HepG2 (cell line): ENCODE measurements around the gene SYP. TPM values are rescaled to one million over a fixed set of nuclear protein-coding genes. Genes with fewer than 3 reads are reported as not detected.

Experiments
- MLX ChIP-seq: IDR thresholded peaks from 2 replicates; pipeline ENCODE4 v1.6.1; 2016
- NONO ChIP-seq, 2 experiments: fragments of 450-650 bp in 1 of 2; sonication (generic) in 1 of 2; formaldehyde crosslinking in 1 of 2; IDR thresholded peaks in 1 of 2; conservative IDR thresholded peaks in 1 of 2; 2 replicates each; pipeline versions ENCODE4 v1.6.1 to v1.8.0; 2017 to 2022; ENCODE audit warnings: mild to moderate bottlenecking in 1 of 2, missing genetic modification reagents in 1 of 2, moderate library complexity in 1 of 2
- NRL ChIP-seq: sonication (generic); formaldehyde crosslinking; IDR thresholded peaks from 2 replicates; pipeline ENCODE4 v1.5.0; 2020; ENCODE audit warnings: missing genetic modification reagents, mild to moderate bottlenecking, moderate library complexity, borderline replicate concordance
- TARDBP ChIP-seq: sonication (generic); formaldehyde crosslinking; IDR thresholded peaks from 2 replicates; pipeline ENCODE4 v1.8.0; 2022; ENCODE audit warnings: mild to moderate bottlenecking, missing genetic modification reagents
- ZMYM2 ChIP-seq: sonication (generic); formaldehyde crosslinking; IDR thresholded peaks from 2 replicates; pipeline ENCODE4 v1.8.0; 2022; ENCODE audit warnings: mild to moderate bottlenecking, missing genetic modification reagents
- ZNF224 ChIP-seq: sonication (generic); formaldehyde crosslinking; IDR thresholded peaks from 2 replicates; pipeline ENCODE4 v1.5.0; 2020; ENCODE audit warnings: mild to moderate bottlenecking, missing genetic modification reagents
- ZNF317 ChIP-seq: sonication (generic); formaldehyde crosslinking; IDR thresholded peaks from 2 replicates; pipeline ENCODE4 v1.5.0; 2020; ENCODE audit warnings: mild to moderate bottlenecking, missing genetic modification reagents
- ZNF687 ChIP-seq: sonication (generic); formaldehyde crosslinking; IDR thresholded peaks from 2 replicates; pipeline ENCODE4 v1.5.1; 2020; ENCODE audit warnings: mild to moderate bottlenecking, missing genetic modification reagents, moderate library complexity
- ZNF749 ChIP-seq: sonication (generic); formaldehyde crosslinking; IDR thresholded peaks from 2 replicates; pipeline ENCODE4 v1.8.0; 2022; ENCODE audit warnings: mild to moderate bottlenecking, missing genetic modification reagents, moderate library complexity, borderline replicate concordance
- ZNF878 ChIP-seq: sonication (generic); formaldehyde crosslinking; IDR thresholded peaks from 2 replicates; pipeline ENCODE4 v1.8.1; 2023; ENCODE audit warnings: mild to moderate bottlenecking, missing genetic modification reagents, moderate library complexity
- polyA plus RNA-seq, 8 experiments: library from polyadenylated mRNA; depleted of rRNA in 3 of 8; stranded (reverse) in 7 of 8; unstranded in 1 of 8; fragments of >200 nt; fragmentation: Illumina TruSeq in 4 of 8; extraction: Trizol in 4 of 8; gene quantifications; 2 replicates each; pipeline versions ENCODE4 v1.2.1 to v1.2.3, GENCODE V29; 2011 to 2016; ENCODE audit warnings: low read depth in 4 of 8, missing spikeins in 1 of 8, mixed read lengths in 1 of 8; ENCODE audit not compliant: insufficient read depth in 1 of 8
- total RNA-seq, 5 experiments: library from RNA; depleted of rRNA; stranded (reverse); fragments of >200 nt; fragmentation: Illumina TruSeq; extraction: Trizol; gene quantifications; 2 replicates each; pipeline ENCODE4 v1.2.3, GENCODE V29; 2016; ENCODE audit warnings: low read depth in 1 of 5
- TF ChIP-seq, protein P1 (sequence below): sonication (generic); formaldehyde crosslinking; IDR thresholded peaks from 2 replicates; pipeline ENCODE4 v1.4.0; 2020; ENCODE audit warnings: mild to moderate bottlenecking, missing genetic modification reagents
- TF ChIP-seq, protein P2 (sequence below): sonication (generic); formaldehyde crosslinking; IDR thresholded peaks from 2 replicates; pipeline ENCODE4 v1.9.0; 2022; ENCODE audit warnings: missing genetic modification reagents, mild to moderate bottlenecking, borderline replicate concordance
- TF ChIP-seq, protein P3 (sequence below): IDR thresholded peaks from 2 replicates; pipeline ENCODE4 v1.6.1; 2016; ENCODE audit warnings: low read depth

The SYP gene
- total and polyA plus RNA-seq, 2 of the 13 experiments (the other 11 are each of a cell fraction or from before 2014, with no cell fraction given) = 2.0 to 2.5 TPM

DNA sequence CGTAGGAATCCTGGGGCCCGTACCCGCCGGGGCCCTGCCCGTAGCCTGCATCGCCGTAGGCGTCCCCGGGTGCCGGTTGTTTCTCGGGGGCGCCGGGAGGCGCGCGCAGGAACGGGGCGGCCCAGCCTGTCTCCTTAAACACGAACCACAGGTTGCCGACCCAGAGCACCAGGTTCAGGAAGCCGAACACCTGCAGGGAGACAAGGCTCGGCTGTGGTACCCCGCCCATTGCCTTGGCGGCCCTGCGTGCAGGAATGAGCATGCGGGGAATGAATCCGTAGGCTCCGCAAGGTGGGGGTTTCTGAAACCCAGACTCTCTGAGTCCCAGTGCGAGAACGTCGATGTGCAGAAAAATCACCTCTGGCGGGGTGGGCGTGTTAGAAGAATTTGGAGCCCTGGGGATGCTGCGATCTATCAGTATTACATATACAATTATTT, 8.4 kb downstream of the SYP start (continued):
- TF ChIP-seq ZNF687 (CRISPR knock-in tag) = peak; percentile 38
- TF ChIP-seq MLX (CRISPR knock-in tag) = no peak
- TF ChIP-seq, protein P1, sequence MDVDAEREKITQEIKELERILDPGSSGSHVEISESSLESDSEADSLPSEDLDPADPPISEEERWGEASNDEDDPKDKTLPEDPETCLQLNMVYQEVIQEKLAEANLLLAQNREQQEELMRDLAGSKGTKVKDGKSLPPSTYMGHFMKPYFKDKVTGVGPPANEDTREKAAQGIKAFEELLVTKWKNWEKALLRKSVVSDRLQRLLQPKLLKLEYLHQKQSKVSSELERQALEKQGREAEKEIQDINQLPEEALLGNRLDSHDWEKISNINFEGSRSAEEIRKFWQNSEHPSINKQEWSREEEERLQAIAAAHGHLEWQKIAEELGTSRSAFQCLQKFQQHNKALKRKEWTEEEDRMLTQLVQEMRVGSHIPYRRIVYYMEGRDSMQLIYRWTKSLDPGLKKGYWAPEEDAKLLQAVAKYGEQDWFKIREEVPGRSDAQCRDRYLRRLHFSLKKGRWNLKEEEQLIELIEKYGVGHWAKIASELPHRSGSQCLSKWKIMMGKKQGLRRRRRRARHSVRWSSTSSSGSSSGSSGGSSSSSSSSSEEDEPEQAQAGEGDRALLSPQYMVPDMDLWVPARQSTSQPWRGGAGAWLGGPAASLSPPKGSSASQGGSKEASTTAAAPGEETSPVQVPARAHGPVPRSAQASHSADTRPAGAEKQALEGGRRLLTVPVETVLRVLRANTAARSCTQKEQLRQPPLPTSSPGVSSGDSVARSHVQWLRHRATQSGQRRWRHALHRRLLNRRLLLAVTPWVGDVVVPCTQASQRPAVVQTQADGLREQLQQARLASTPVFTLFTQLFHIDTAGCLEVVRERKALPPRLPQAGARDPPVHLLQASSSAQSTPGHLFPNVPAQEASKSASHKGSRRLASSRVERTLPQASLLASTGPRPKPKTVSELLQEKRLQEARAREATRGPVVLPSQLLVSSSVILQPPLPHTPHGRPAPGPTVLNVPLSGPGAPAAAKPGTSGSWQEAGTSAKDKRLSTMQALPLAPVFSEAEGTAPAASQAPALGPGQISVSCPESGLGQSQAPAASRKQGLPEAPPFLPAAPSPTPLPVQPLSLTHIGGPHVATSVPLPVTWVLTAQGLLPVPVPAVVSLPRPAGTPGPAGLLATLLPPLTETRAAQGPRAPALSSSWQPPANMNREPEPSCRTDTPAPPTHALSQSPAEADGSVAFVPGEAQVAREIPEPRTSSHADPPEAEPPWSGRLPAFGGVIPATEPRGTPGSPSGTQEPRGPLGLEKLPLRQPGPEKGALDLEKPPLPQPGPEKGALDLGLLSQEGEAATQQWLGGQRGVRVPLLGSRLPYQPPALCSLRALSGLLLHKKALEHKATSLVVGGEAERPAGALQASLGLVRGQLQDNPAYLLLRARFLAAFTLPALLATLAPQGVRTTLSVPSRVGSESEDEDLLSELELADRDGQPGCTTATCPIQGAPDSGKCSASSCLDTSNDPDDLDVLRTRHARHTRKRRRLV (CRISPR knock-in tag) = no peak
- TF ChIP-seq, protein P2, sequence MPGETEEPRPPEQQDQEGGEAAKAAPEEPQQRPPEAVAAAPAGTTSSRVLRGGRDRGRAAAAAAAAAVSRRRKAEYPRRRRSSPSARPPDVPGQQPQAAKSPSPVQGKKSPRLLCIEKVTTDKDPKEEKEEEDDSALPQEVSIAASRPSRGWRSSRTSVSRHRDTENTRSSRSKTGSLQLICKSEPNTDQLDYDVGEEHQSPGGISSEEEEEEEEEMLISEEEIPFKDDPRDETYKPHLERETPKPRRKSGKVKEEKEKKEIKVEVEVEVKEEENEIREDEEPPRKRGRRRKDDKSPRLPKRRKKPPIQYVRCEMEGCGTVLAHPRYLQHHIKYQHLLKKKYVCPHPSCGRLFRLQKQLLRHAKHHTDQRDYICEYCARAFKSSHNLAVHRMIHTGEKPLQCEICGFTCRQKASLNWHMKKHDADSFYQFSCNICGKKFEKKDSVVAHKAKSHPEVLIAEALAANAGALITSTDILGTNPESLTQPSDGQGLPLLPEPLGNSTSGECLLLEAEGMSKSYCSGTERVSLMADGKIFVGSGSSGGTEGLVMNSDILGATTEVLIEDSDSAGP (CRISPR knock-in tag) = peak; percentile 30; the same call in 1 of the 2 replicates
- TF ChIP-seq ZNF749 (CRISPR knock-in tag) = no peak
- TF ChIP-seq ZNF224 (CRISPR knock-in tag) = no peak
- 0 out of 2 replicates have a peak, but pooled peaks have one; percentile 21 for TF ChIP-seq ZNF317 (CRISPR knock-in tag)
- TF ChIP-seq TARDBP (CRISPR knock-in tag) = no peak
- TF ChIP-seq ZMYM2 (CRISPR knock-in tag) = no peak
- TF ChIP-seq, protein P3, sequence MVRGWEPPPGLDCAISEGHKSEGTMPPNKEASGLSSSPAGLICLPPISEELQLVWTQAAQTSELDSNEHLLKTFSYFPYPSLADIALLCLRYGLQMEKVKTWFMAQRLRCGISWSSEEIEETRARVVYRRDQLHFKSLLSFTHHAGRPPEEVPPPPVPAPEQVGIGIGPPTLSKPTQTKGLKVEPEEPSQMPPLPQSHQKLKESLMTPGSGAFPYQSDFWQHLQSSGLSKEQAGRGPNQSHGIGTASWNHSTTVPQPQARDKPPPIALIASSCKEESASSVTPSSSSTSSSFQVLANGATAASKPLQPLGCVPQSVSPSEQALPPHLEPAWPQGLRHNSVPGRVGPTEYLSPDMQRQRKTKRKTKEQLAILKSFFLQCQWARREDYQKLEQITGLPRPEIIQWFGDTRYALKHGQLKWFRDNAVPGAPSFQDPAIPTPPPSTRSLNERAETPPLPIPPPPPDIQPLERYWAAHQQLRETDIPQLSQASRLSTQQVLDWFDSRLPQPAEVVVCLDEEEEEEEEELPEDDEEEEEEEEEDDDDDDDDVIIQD (CRISPR knock-in tag) = no peak
- no peak for TF ChIP-seq ZNF878
- TF ChIP-seq NONO (IDR thresholded peaks at IDR 0.05) = no peak
- TF ChIP-seq NONO (CRISPR knock-in tag; conservative IDR thresholded peaks at IDR 0.05) = peak; percentile 44; the same call in 1 of the 2 replicates
- 0 out of 2 replicates have a peak, but pooled peaks have one; percentile 41 for TF ChIP-seq NRL (CRISPR knock-in tag)
